Measurements from ENCODE around the gene GOLGA8H. TPM values are rescaled to one million over a fixed set of nuclear protein-coding genes. Genes with fewer than 3 reads are reported as not detected.
"Not testable (repeated sequence)": the region's sequence is repeated elsewhere in the genome, so short reads cannot be mapped to it uniquely, and the experiment has no call there.

The GOLGA8H gene, protein sequence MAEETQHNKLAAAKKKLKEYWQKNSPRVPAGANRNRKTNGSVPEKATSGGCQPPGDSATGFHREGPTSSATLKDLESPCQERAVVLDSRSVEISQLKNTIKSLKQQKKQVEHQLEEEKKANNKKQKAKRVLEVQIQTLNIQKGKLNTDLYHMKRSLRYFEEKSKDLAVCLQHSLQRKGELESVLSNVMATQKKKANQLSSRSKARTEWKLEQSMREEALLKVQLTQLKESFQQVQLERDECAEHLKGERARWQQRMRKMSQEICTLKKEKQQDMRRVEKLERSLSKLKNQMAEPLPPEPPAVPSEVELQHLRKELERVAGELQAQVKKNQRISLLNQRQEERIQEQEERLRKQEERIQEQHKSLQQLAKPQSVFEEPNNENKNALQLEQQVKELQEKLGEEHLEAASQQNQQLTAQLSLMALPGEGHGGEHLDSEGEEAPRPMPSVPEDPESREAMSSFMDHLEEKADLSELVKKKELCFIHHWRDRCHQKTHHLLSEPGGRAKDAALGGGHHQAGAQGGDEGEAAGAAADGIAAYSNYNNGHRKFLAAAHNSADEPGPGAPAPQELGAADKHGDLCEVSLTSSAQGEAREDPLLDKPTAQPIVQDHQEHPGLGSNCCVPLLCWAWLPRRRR
- total RNA-seq (ENCODE audit: unreplicated experiment) = 0.59 TPM
- long read RNA-seq = 0 reads

DNA sequence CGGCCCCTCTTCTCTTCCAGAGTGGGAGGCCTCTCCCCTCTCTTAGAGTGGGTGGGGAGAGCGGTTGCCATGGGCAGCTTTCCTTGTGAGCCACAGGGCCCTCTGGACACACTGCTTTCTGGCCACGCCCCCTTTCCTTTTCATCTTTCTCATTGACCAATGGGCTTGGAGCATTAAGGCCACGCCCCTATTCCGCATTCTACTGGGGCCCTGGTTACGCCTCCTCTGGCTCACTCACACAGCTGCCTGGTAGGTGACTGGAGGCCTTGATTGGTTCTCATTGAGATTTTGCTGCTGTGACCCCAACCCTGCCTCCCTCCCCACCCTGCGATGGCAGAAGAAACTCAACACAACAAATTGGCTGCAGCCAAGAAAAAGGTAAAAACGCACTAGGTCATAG lies at the start of gene GOLGA8H:
TSS of gene GOLGA8H (plus strand) at position 233 of the 400 bp plus-strand sequence. CDS start at position 331, 98 bp downstream.
- not testable (repeated sequence) for DNase-seq (ENCODE audit: low spot score); H3K4me3 Mint-ChIP-seq (ENCODE audit: unreplicated experiment); H3K27me3 Mint-ChIP-seq (ENCODE audit: unreplicated experiment); H3K9me3 Mint-ChIP-seq (ENCODE audit: unreplicated experiment); H3K4me1 Mint-ChIP-seq (ENCODE audit: unreplicated experiment); H3K27ac Mint-ChIP-seq (ENCODE audit: unreplicated experiment); H3K36me3 Mint-ChIP-seq (ENCODE audit: low read depth, unreplicated experiment)

DNA sequence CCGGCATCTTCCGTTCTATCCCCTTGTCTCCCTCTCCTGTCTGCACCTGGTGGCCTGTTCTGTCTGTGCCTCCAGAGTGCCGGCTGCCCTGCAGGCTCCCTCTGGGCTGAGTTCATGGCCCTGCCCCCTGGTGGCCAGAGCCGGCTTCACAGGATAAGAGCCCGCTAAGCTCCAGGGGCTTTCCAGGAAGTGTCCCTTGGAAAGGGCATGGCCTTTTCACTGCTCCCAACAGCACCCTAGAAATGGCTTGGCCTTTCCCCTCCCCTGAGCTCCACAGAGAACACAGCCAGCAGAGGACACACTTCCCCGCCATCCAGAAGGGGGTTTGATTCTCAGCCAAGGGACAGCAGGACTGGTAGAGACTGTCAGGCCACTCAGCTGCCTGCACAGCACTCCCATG lies 36.9 kb upstream of the GOLGA8H start:
- not testable (repeated sequence) for DNase-seq (ENCODE audit: low spot score); H3K36me3 Mint-ChIP-seq (ENCODE audit: low read depth, unreplicated experiment)

DNA sequence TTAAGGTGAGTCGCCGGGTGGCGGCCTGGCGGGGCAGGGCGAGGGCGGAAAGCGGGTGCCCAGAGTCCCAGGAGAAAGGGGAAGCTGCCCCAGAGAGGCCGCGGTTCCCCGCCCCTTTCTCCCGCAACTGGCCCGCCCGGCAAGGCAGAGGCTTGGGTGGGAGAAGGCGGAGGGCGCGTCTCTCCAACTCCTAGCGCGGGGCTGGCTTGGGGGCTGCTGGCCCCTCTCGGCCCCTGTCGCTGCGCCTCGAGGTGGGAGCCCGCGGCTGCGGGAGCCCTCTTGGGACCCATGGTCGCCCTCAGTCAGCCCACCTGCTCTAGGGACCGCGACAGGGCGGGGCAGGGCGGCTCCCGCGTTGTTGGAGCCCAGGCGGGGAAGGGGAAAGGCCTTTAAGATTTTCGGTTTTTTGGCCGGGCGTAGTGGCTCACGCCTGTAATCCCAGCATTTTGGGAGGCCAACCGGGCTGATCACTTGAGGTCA lies 30.8 kb upstream of the GOLGA8H start:
- H3K4me1 Mint-ChIP-seq (ENCODE audit: unreplicated experiment); H3K36me3 Mint-ChIP-seq (ENCODE audit: low read depth, unreplicated experiment); DNase-seq (ENCODE audit: low spot score); H3K27me3 Mint-ChIP-seq (ENCODE audit: unreplicated experiment); H3K27ac Mint-ChIP-seq (ENCODE audit: unreplicated experiment); H3K9me3 Mint-ChIP-seq (ENCODE audit: unreplicated experiment); H3K4me3 Mint-ChIP-seq (ENCODE audit: unreplicated experiment): not testable (repeated sequence)

More for the DNA sequence above, 36.9 kb upstream of the GOLGA8H start:
- not testable (repeated sequence) for H3K27me3 Mint-ChIP-seq (ENCODE audit: unreplicated experiment); H3K27ac Mint-ChIP-seq (ENCODE audit: unreplicated experiment); H3K4me3 Mint-ChIP-seq (ENCODE audit: unreplicated experiment); H3K4me1 Mint-ChIP-seq (ENCODE audit: unreplicated experiment); H3K9me3 Mint-ChIP-seq (ENCODE audit: unreplicated experiment)

DNA sequence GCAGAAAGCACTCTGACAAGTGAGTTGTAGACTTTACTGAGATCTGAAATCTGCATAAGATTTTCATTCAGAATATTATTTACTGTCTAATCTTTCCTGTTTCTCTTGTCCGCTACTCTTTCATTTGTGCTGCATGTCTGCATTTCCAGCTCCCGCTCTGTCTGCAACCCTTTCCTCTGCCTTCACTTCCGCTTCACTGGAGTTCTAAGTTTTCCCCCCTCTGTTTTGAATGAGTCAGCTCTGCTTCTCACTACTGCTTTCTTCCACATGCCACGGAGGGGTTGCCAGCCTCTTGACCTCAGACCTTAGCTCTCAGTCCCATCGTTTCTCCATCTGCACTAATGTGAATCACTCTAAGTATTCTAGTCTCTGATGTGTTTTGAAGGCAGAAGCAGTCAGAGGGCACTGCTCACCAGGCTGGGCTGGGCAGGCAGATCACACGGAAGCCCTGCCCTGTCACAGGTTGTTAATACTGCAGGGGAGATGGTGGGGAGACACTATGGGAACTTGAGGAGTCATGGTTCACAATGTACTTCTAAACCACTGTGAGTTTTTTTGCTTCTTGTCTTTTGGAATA lies 24.3 kb upstream of the GOLGA8H start:
- not testable (repeated sequence) for DNase-seq (ENCODE audit: low spot score); H3K4me1 Mint-ChIP-seq (ENCODE audit: unreplicated experiment); H3K27me3 Mint-ChIP-seq (ENCODE audit: unreplicated experiment); H3K9me3 Mint-ChIP-seq (ENCODE audit: unreplicated experiment); H3K27ac Mint-ChIP-seq (ENCODE audit: unreplicated experiment); H3K4me3 Mint-ChIP-seq (ENCODE audit: unreplicated experiment); H3K36me3 Mint-ChIP-seq (ENCODE audit: low read depth, unreplicated experiment)

DNA sequence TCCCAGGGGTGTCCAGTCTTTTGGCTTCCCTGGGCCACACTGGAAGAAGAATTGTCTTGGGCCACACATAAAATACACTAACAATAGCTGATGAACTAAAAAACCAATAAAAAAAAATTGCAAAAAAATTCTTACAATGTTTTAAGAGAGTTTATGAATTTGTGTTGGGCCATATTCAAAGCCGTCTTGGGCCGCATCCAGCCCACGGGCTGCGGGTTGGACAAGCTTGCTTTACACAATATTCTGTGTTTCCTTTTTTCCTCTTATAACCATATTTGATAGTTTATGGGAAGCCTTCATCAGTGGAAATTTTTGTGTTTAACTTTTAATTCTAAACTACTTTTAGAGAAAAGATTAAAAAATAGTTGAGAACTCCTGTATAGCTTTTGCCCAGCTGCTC lies 23.1 kb upstream of the GOLGA8H start:
- not testable (repeated sequence) for DNase-seq (ENCODE audit: low spot score); H3K36me3 Mint-ChIP-seq (ENCODE audit: low read depth, unreplicated experiment); H3K4me3 Mint-ChIP-seq (ENCODE audit: unreplicated experiment); H3K4me1 Mint-ChIP-seq (ENCODE audit: unreplicated experiment); H3K9me3 Mint-ChIP-seq (ENCODE audit: unreplicated experiment); H3K27ac Mint-ChIP-seq (ENCODE audit: unreplicated experiment); H3K27me3 Mint-ChIP-seq (ENCODE audit: unreplicated experiment)

DNA sequence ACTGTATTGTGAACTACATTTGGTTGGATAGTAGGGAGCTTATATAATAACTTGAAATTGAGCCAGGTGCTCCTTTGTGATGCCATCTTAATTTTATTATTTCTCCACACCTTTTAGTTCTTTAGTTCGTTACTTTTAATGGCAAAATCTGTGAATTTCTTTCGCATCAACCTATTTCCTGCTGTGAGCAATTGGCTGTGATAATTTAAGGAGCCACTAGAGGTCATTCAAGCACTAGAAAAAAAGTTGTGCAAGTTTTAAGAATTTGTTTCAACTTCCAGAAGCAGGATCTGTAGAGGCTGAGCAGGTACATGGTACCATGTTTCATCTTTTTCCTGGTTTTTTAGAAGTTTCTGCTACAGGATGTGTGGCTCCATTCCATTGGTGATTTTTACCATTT lies 4.9 kb upstream of the GOLGA8H start:
- not testable (repeated sequence) for H3K4me3 Mint-ChIP-seq (ENCODE audit: unreplicated experiment); DNase-seq (ENCODE audit: low spot score); H3K27me3 Mint-ChIP-seq (ENCODE audit: unreplicated experiment); H3K9me3 Mint-ChIP-seq (ENCODE audit: unreplicated experiment); H3K36me3 Mint-ChIP-seq (ENCODE audit: low read depth, unreplicated experiment); H3K27ac Mint-ChIP-seq (ENCODE audit: unreplicated experiment); H3K4me1 Mint-ChIP-seq (ENCODE audit: unreplicated experiment)

DNA sequence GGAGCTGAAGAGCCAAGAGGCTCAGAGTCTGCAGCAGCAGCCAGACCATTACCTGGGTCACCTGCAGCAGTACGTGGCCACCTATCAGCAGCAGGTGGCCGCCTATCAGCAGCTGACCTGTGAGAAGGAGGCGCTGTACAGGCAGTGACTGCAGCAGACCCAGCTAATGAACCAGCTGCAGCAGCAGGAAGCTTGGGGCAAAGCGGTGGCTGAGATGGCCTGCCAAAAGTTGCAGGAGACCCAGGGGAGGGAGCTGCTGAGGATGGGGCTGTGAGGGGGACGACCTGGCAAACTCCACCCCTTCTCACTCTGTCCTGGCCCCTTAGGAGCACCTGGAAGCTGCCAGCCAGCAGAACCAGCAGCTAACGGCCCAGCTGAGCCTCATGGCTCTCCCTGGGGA lies 8.4 kb downstream of the GOLGA8H start:
- H3K27ac Mint-ChIP-seq (ENCODE audit: unreplicated experiment); H3K4me3 Mint-ChIP-seq (ENCODE audit: unreplicated experiment); H3K36me3 Mint-ChIP-seq (ENCODE audit: low read depth, unreplicated experiment); H3K27me3 Mint-ChIP-seq (ENCODE audit: unreplicated experiment); DNase-seq (ENCODE audit: low spot score); H3K9me3 Mint-ChIP-seq (ENCODE audit: unreplicated experiment); H3K4me1 Mint-ChIP-seq (ENCODE audit: unreplicated experiment): not testable (repeated sequence)

DNA sequence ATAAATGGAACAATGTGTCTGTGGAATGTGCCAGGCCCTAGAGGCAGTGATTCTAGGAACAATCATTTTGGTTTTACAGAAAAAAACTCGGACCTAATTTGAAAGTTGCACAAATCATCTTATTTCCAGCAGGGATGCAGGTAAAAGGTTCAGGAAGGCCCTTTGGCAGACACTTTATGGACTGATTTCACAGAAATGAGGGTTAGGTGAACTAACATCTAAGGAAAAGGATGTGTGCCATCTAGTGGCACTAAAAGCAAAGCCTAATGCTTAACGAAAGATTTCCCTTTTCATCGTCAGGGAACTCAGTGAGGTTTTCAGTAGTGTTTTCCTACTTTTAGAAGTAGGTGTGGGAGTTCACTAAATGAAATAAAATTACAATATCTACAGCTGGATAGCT lies 17.5 kb downstream of the GOLGA8H start:
- DNase-seq (ENCODE audit: low spot score); H3K4me3 Mint-ChIP-seq (ENCODE audit: unreplicated experiment); H3K36me3 Mint-ChIP-seq (ENCODE audit: low read depth, unreplicated experiment); H3K27me3 Mint-ChIP-seq (ENCODE audit: unreplicated experiment); H3K4me1 Mint-ChIP-seq (ENCODE audit: unreplicated experiment); H3K27ac Mint-ChIP-seq (ENCODE audit: unreplicated experiment); H3K9me3 Mint-ChIP-seq (ENCODE audit: unreplicated experiment): not testable (repeated sequence)
- TF ChIP-seq, protein P1, sequence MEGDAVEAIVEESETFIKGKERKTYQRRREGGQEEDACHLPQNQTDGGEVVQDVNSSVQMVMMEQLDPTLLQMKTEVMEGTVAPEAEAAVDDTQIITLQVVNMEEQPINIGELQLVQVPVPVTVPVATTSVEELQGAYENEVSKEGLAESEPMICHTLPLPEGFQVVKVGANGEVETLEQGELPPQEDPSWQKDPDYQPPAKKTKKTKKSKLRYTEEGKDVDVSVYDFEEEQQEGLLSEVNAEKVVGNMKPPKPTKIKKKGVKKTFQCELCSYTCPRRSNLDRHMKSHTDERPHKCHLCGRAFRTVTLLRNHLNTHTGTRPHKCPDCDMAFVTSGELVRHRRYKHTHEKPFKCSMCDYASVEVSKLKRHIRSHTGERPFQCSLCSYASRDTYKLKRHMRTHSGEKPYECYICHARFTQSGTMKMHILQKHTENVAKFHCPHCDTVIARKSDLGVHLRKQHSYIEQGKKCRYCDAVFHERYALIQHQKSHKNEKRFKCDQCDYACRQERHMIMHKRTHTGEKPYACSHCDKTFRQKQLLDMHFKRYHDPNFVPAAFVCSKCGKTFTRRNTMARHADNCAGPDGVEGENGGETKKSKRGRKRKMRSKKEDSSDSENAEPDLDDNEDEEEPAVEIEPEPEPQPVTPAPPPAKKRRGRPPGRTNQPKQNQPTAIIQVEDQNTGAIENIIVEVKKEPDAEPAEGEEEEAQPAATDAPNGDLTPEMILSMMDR (IDR thresholded peaks at IDR 0.05; ENCODE audit: unreplicated experiment) = peak; percentile 13

DNA sequence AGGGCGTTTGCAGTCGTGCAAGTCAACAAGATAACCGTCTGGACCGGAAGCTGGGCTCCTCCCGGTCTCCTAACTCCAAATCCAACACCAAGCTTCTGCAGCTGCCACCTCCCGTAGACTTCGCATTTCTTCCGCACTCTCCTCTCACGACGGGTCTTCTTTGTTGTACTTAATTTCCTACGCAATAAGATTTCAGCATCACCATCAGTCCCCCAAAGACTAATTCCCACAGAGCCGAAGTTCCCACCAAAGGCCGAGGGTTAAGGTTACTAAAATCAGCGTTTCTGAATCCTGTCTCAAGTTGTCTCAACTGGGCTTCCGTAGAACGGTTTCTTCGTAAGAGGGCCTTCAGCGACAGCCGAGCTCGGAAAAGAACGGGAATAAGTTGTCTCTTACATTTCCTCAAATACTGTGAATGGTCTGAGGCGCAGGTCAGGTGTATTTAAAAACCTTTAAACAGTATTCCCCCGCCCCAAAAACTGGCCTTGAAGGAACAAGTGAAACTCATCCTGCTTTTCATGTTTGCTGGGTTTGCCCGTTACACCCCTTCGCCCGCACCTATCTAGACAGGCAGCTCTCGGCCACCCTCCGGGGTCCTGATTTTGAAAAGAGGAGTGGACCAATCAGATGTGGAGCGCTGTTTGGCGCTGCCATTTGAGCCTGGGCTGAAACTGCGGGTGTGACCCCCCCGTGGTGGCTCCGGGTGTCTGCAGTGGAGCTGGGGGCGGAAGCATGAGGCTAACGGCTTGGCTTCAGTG lies 21.8 kb downstream of the GOLGA8H start, which contains the start of gene ARHGAP11B:
TSS of gene ARHGAP11B (plus strand) at position 693 of the 758 bp plus-strand sequence.
- peak; percentile 89 for DNase-seq (ENCODE audit: low spot score)
- H3K9me3 Mint-ChIP-seq (ENCODE audit: unreplicated experiment); H3K27me3 Mint-ChIP-seq (ENCODE audit: unreplicated experiment); H3K36me3 Mint-ChIP-seq (ENCODE audit: low read depth, unreplicated experiment): not testable (repeated sequence)
- H3K4me3 Mint-ChIP-seq (ENCODE audit: unreplicated experiment) = peak within 1 kb of the TSS; percentile 98
- peak within 1 kb of the TSS; percentile 98 for H3K27ac Mint-ChIP-seq (ENCODE audit: unreplicated experiment)
- peaks cover 11% of the 10 kb centered on the region for H3K4me1 Mint-ChIP-seq (ENCODE audit: unreplicated experiment)

DNA sequence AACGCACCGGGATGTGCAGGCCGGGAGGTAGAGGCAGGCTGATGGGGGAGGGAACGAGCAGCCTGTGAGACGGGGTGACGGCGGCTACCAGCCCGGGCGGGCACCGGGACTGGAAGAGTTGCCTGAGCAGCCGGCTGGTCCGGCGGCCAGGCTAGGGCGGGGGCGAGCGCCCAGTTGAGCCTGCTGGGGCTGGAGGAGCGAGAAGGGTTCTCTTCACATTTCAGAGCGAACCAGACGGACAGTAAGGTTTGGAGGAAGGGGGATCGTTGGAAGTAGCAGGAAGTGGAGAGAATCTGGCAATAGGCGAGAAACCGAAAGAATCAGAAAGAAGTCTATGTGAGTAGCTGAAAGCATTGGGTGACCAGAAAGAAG lies 22.4 kb downstream of the GOLGA8H start:
- DNase-seq (ENCODE audit: low spot score) = peak; percentile 11
- not testable (repeated sequence) for H3K9me3 Mint-ChIP-seq (ENCODE audit: unreplicated experiment); H3K36me3 Mint-ChIP-seq (ENCODE audit: low read depth, unreplicated experiment); H3K27me3 Mint-ChIP-seq (ENCODE audit: unreplicated experiment)
- peak overlapping the region; percentile 98 for H3K4me3 Mint-ChIP-seq (ENCODE audit: unreplicated experiment)
- H3K27ac Mint-ChIP-seq (ENCODE audit: unreplicated experiment) = peak overlapping the region; percentile 98
- H3K4me1 Mint-ChIP-seq (ENCODE audit: unreplicated experiment) = peaks cover 11% of the 10 kb centered on the region
